HUES64 (cell line): ENCODE data around the gene FOXN3.

Source experiments
- H3K27ac ChIP-seq: 2 replicates; pipeline ENCODE4 v1.7.0; 2013; ENCODE audit warnings: low read depth, low read length, inconsistent platforms
- H3K27me3 ChIP-seq: 2 replicates; pipeline ENCODE4 v1.6.1; 2013; ENCODE audit warnings: mild to moderate bottlenecking, low read length; ENCODE audit not compliant: insufficient read depth
- H3K36me3 ChIP-seq: 2 replicates; pipeline ENCODE4 v1.6.1; 2013; ENCODE audit warnings: mild to moderate bottlenecking, low read length; ENCODE audit not compliant: insufficient read depth
- H3K4me1 ChIP-seq: 2 replicates; pipeline ENCODE4 v1.6.1; 2013; ENCODE audit warnings: mild to moderate bottlenecking, low read length, moderate library complexity; ENCODE audit not compliant: insufficient read depth
- H3K4me3 ChIP-seq: 2 replicates; pipeline ENCODE4 v1.5.1; 2013; ENCODE audit warnings: mild to moderate bottlenecking, low read length, moderate library complexity
- H3K9ac ChIP-seq: 2 replicates; pipeline ENCODE4 v1.6.1; 2013; ENCODE audit warnings: mild to moderate bottlenecking, low read depth, low read length
- H3K9me3 ChIP-seq: 2 replicates; pipeline ENCODE4 v1.6.1; 2013; ENCODE audit warnings: low read depth, low read length; ENCODE audit not compliant: insufficient read depth
- WGBS: fragments of 150-250, 120-280 bp; methylation state at CpG from one replicate; pipeline ENCODE4 v1.1.7; 2013; ENCODE audit warnings: missing lambda C conversion rate; 5-methylcytosine and 5-hydroxymethylcytosine counted together

The FOXN3 gene

GRCh38 chr14:89353766-89354113 is 63.3 kb downstream of the FOXN3 start:
- H3K27ac ChIP-seq, result 0 out of 2 replicates have a peak overlapping the region, but pooled peaks have one; percentile 94
- H3K4me1 ChIP-seq, result peaks cover 53% of the 10 kb centered on the region
- no peaks in the 10 kb centered on the region for H3K9me3 ChIP-seq
- 94% methylated on average over 3 of the region's 3 CpGs for WGBS
- H3K27me3 ChIP-seq, result no peaks in the 10 kb centered on the region
- no peak overlapping the region for H3K9ac ChIP-seq
- H3K4me3 ChIP-seq, result no peak overlapping the region
- peaks cover 20% of the 10 kb centered on the region for H3K36me3 ChIP-seq

GRCh38 chr14:89352976-89353765 is 63.9 kb downstream of the FOXN3 start:
- Histone ChIP-seq H3K9me3 (no peaks in the 10 kb centered on the region), H3K27me3 (no peaks in the 10 kb centered on the region), H3K36me3 (peaks cover 21% of the 10 kb centered on the region), H3K4me1 (peaks cover 56% of the 10 kb centered on the region), H3K27ac (peak overlapping the region; percentile 94; the same call in 1 of the 2 replicates), H3K4me3 (no peak overlapping the region), H3K9ac (no peak overlapping the region)
- WGBS, result 77% methylated on average over 6 of the region's 6 CpGs

GRCh38 chr14:89351516-89352404 is 65.3 kb downstream of the FOXN3 start:
- peak overlapping the region; percentile 94 for H3K27ac ChIP-seq
- H3K4me3 ChIP-seq, result peak overlapping the region; percentile 20
- WGBS, result 21% methylated on average over 15 of the region's 15 CpGs
- H3K36me3 ChIP-seq, result peaks cover 33% of the 10 kb centered on the region
- H3K9ac ChIP-seq, result peak overlapping the region; percentile 47; the same call in 1 of the 2 replicates
- no peaks in the 10 kb centered on the region for H3K27me3 ChIP-seq
- H3K4me1 ChIP-seq, result peaks cover 56% of the 10 kb centered on the region
- H3K9me3 ChIP-seq, result no peaks in the 10 kb centered on the region

GRCh38 chr14:89351221-89351515 is 65.9 kb downstream of the FOXN3 start:
- Histone ChIP-seq H3K4me1 (peaks cover 56% of the 10 kb centered on the region), H3K4me3 (no peak overlapping the region), H3K27me3 (no peaks in the 10 kb centered on the region), H3K36me3 (peaks cover 37% of the 10 kb centered on the region), H3K27ac (peak overlapping the region; percentile 94), H3K9ac (peak overlapping the region; percentile 47; the same call in 1 of the 2 replicates), H3K9me3 (no peaks in the 10 kb centered on the region)
- 3% methylated on average over 3 of the region's 3 CpGs for WGBS

GRCh38 chr14:89350152-89350551 is 66.9 kb downstream of the FOXN3 start:
- H3K27me3 ChIP-seq, result no peaks in the 10 kb centered on the region
- H3K36me3 ChIP-seq, result peaks cover 40% of the 10 kb centered on the region
- H3K9me3 ChIP-seq, result no peaks in the 10 kb centered on the region
- no peak overlapping the region for H3K4me3 ChIP-seq
- 76% methylated on average over 8 of the region's 8 CpGs for WGBS
- peak overlapping the region; percentile 47; the same call in 1 of the 2 replicates for H3K9ac ChIP-seq
- H3K4me1 ChIP-seq, result peaks cover 57% of the 10 kb centered on the region
- peak overlapping the region; percentile 94 for H3K27ac ChIP-seq

- H3K9me3 ChIP-seq, result no peaks in the 10 kb centered on the region
- 0 out of 2 replicates have a peak overlapping the region, but pooled peaks have one; percentile 94 for H3K27ac ChIP-seq
- no peak overlapping the region for H3K9ac ChIP-seq
- peaks cover 40% of the 10 kb centered on the region for H3K36me3 ChIP-seq
- WGBS, result 90% methylated on average over 8 of the region's 8 CpGs
- no peaks in the 10 kb centered on the region for H3K27me3 ChIP-seq
- no peak overlapping the region for H3K4me3 ChIP-seq
- peaks cover 59% of the 10 kb centered on the region for H3K4me1 ChIP-seq
Measured at GRCh38 chr14:89349171-89350008, 67.6 kb downstream of the FOXN3 start.

- peaks cover 40% of the 10 kb centered on the region for H3K36me3 ChIP-seq
- H3K9me3 ChIP-seq, result no peaks in the 10 kb centered on the region
- no peaks in the 10 kb centered on the region for H3K27me3 ChIP-seq
- H3K27ac ChIP-seq, result 0 out of 2 replicates have a peak overlapping the region, but pooled peaks have one; percentile 1
- no peak overlapping the region for H3K9ac ChIP-seq
- no peak overlapping the region for H3K4me3 ChIP-seq
- WGBS, result 83% methylated on average over 4 of the region's 5 CpGs
- peaks cover 55% of the 10 kb centered on the region for H3K4me1 ChIP-seq
Measured at GRCh38 chr14:89348722-89349121, 68.3 kb downstream of the FOXN3 start.

- peaks cover 53% of the 10 kb centered on the region for H3K4me1 ChIP-seq
- H3K9ac ChIP-seq, result no peak overlapping the region
- H3K4me3 ChIP-seq, result no peak overlapping the region
- peaks cover 40% of the 10 kb centered on the region for H3K36me3 ChIP-seq
- H3K9me3 ChIP-seq, result no peaks in the 10 kb centered on the region
- no peak overlapping the region for H3K27ac ChIP-seq
- 95% methylated on average over 10 of the region's 10 CpGs for WGBS
- no peaks in the 10 kb centered on the region for H3K27me3 ChIP-seq
Measured at GRCh38 chr14:89347885-89348284, 69.1 kb downstream of the FOXN3 start.

GRCh38 chr14:89344920-89345254 is 72.1 kb downstream of the FOXN3 start:
- no peaks in the 10 kb centered on the region for H3K9me3 ChIP-seq
- H3K9ac ChIP-seq, result no peak overlapping the region
- H3K27me3 ChIP-seq, result no peaks in the 10 kb centered on the region
- H3K27ac ChIP-seq, result no peak overlapping the region; the same call in 1 of the 2 replicates
- peaks cover 53% of the 10 kb centered on the region for H3K4me1 ChIP-seq
- H3K4me3 ChIP-seq, result no peak overlapping the region
- H3K36me3 ChIP-seq, result peaks cover 36% of the 10 kb centered on the region
- 93% methylated on average over 10 of the region's 10 CpGs for WGBS

GRCh38 chr14:89343356-89343755 is 73.7 kb downstream of the FOXN3 start:
- Histone ChIP-seq H3K9ac (no peak overlapping the region), H3K4me3 (no peak overlapping the region), H3K36me3 (peaks cover 21% of the 10 kb centered on the region), H3K27me3 (no peaks in the 10 kb centered on the region), H3K9me3 (no peaks in the 10 kb centered on the region), H3K27ac (no peak overlapping the region), H3K4me1 (peaks cover 50% of the 10 kb centered on the region)
- WGBS, result 83% methylated on average over 1 of the region's 2 CpGs
